ENCODE results near the gene OR51B5.
"Not testable (repeated sequence)": the region's sequence is repeated elsewhere in the genome, so short reads cannot be mapped to it uniquely, and the experiment has no call there.

GRCh38 chr11:5337253-5337652, 6.1 kb downstream of the OR51B5 start:
- not testable (repeated sequence) for TF ChIP-seq CTCF (conservative IDR thresholded peaks at IDR 0.05 in 1 of 2, IDR thresholded peaks at IDR 0.05 in 1 of 2; ENCODE audit: low read depth in 1 of 2, low read length in 2 of 2); EZH2 (IDR thresholded peaks at IDR 0.05; ENCODE audit: low read length, missing control alignments)
